Thyroid gland (tissue), 4 donors: ENCODE data around the gene DISC1. TPM values are rescaled to one million over a fixed set of nuclear protein-coding genes. Genes with fewer than 3 reads are reported as not detected.

Source experiments
- DNase-seq, 2 donors: peaks; one replicate each; pipeline ENCODE4 v3.0.0-alpha.2; 2019
- H3K27ac ChIP-seq, 3 donors: fragments of 200-600 bp; sonication (generic); 1 replicate in 2 of 3; 2 replicates in 1 of 3; pipeline ENCODE4 v1.5.1; 2016 to 2019; ENCODE audit warnings: mild to moderate bottlenecking in 1 of 3, moderate library complexity in 1 of 3
- H3K27me3 ChIP-seq: fragments of 200-600 bp; sonication (generic); one replicate; pipeline ENCODE4 v1.5.1; 2019
- H3K36me3 ChIP-seq, 2 donors: fragments of 200-600 bp; sonication (generic); one replicate each; pipeline ENCODE4 v1.5.1; 2016 to 2019
- H3K4me1 ChIP-seq, 2 donors: fragments of 200-600 bp; sonication (generic); one replicate each; pipeline ENCODE4 v1.5.1; 2017 to 2019
- H3K4me3 ChIP-seq, 3 donors: fragments of 200-600 bp; sonication (generic); replicated peaks in 1 of 3; 1 replicate in 2 of 3; 2 replicates in 1 of 3; pipeline ENCODE4 v1.5.1; 2016; ENCODE audit warnings: mild to moderate bottlenecking in 1 of 3
- H3K9me3 ChIP-seq: fragments of 200-600 bp; sonication (generic); one replicate; pipeline ENCODE4 v1.5.1; 2017
- POLR2A ChIP-seq, 2 donors: fragments of 450-650 bp; IDR thresholded peaks; one replicate each; pipeline ENCODE4 v1.6.1; 2017; ENCODE audit warnings: antibody characterized with exemption in 2 of 2, mild to moderate bottlenecking in 2 of 2, moderate library complexity in 1 of 2
- WGBS, 2 donors: methylation state at CpG; one replicate each; pipeline ENCODE4 v1.1.5; 2017; 5-methylcytosine and 5-hydroxymethylcytosine counted together
- intact Hi-C: fragments of 100-400 bp; cut with DNase I; formaldehyde crosslinking; loops from one replicate; pipeline ENCODE4 v1.15.1; 2023
- total RNA-seq, 4 donors: library from RNA; depleted of rRNA; stranded (reverse); fragments of >200 nt; gene quantifications; one replicate each; pipeline ENCODE4 v1.2.3, GENCODE V29; 2016
- TF ChIP-seq, protein P1 (sequence below), 6 experiments: fragments of 200-600 bp in 3 of 6; fragments of 450-650 bp in 3 of 6; sonication (generic) in 3 of 6; IDR thresholded peaks; one replicate each; pipeline ENCODE4 v1.5.1; 2016 to 2019; ENCODE audit warnings: antibody characterized with exemption in 6 of 6, mild to moderate bottlenecking in 2 of 6, inconsistent platforms in 1 of 6, moderate library complexity in 1 of 6

The DISC1 gene
- total RNA-seq, 4 donors from 2014 or later = 6.9 to 17.7 (median 9.8) TPM

GRCh38 chr1:231921646-231922345 is 295.2 kb downstream of the DISC1 start:
- Histone ChIP-seq H3K36me3 (no peaks in the 10 kb centered on the region), H3K4me1 (peaks cover 0 to 12% of the 10 kb centered on the region in 2 donors), H3K4me3 (no peak overlapping the region), H3K27me3 (no peaks in the 10 kb centered on the region), H3K27ac (no peak overlapping the region), H3K9me3 (no peaks in the 10 kb centered on the region)
- 95 to 96% methylated on average over 4 of the region's 4 CpGs for WGBS, 2 donors
- intact Hi-C loops = no loop called here
- DNase-seq = no peak
- TF ChIP-seq, protein P1, sequence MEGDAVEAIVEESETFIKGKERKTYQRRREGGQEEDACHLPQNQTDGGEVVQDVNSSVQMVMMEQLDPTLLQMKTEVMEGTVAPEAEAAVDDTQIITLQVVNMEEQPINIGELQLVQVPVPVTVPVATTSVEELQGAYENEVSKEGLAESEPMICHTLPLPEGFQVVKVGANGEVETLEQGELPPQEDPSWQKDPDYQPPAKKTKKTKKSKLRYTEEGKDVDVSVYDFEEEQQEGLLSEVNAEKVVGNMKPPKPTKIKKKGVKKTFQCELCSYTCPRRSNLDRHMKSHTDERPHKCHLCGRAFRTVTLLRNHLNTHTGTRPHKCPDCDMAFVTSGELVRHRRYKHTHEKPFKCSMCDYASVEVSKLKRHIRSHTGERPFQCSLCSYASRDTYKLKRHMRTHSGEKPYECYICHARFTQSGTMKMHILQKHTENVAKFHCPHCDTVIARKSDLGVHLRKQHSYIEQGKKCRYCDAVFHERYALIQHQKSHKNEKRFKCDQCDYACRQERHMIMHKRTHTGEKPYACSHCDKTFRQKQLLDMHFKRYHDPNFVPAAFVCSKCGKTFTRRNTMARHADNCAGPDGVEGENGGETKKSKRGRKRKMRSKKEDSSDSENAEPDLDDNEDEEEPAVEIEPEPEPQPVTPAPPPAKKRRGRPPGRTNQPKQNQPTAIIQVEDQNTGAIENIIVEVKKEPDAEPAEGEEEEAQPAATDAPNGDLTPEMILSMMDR (IDR thresholded peaks at IDR 0.05) = no peak

DNA sequence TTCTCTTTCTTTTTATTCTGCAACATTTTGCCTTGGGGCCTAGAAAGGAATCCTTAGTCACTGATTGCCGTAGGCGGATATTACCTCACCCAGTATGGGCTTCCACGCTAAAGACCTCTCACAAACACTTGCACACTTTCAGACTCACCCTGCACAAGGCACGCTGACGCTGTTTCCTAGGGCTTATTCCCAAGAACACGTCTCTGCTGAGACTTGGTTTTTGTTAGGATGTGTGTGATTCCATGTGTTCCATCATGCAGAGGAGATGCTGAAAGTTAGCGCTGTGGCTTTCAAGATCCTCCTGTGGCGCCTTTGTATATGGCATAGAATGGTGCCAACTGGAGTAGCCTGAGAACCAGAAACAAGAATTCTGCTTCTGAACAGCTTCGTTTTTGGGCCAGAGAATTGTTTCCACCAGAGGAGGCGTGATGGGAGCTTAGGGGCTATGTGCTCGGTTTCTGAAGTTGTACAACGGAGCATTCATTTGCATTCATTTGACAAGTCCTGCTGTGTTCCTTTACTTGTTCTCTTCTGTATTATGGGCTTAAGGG is 297.0 kb downstream of the DISC1 start:
- Histone ChIP-seq H3K27me3 (no peaks in the 10 kb centered on the region), H3K4me3 (no peak overlapping the region), H3K27ac (no peak overlapping the region), H3K36me3 (no peaks in the 10 kb centered on the region), H3K9me3 (no peaks in the 10 kb centered on the region), H3K4me1 (peaks cover 0 to 7% of the 10 kb centered on the region in 2 donors)
- DNase-seq = no peak
- intact Hi-C loops = no loop called here
- WGBS, 2 donors = 95 to 96% methylated on average over 12 of the region's 12 CpGs
- no peak for TF ChIP-seq POLR2A (IDR thresholded peaks at IDR 0.05)
- TF ChIP-seq, protein P1 (IDR thresholded peaks at IDR 0.05) = no peak

DNA sequence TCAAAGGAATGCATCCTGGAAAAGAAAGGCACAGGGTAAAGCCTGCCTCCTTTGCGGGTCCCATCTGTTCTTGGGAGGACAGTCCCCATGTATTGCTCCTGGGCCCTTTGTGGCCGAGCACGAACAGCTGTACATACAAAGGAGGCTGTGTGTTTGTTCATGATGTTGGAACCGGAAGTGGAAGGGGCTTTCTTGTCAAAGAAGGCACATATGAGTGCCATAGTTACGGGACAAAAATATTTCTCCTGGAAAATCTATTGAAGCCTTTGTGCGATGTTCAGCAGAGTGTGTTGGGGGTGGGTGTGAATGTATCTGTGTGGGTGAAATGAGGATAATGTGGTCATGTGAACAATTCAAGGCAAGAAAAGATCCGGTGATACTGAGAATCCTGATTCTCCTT is 297.6 kb downstream of the DISC1 start:
- Histone ChIP-seq H3K4me3 (no peak overlapping the region), H3K27ac (no peak overlapping the region), H3K4me1 (peaks cover 0 to 6% of the 10 kb centered on the region in 2 donors), H3K9me3 (no peaks in the 10 kb centered on the region), H3K27me3 (no peaks in the 10 kb centered on the region), H3K36me3 (no peaks in the 10 kb centered on the region)
- DNase-seq = no peak
- intact Hi-C loops = no loop called here
- no peak for TF ChIP-seq POLR2A (IDR thresholded peaks at IDR 0.05)
- TF ChIP-seq, protein P1 (IDR thresholded peaks at IDR 0.05) = no peak
- WGBS, 2 donors = 81 to 87% methylated on average over 7 of the region's 7 CpGs

DNA sequence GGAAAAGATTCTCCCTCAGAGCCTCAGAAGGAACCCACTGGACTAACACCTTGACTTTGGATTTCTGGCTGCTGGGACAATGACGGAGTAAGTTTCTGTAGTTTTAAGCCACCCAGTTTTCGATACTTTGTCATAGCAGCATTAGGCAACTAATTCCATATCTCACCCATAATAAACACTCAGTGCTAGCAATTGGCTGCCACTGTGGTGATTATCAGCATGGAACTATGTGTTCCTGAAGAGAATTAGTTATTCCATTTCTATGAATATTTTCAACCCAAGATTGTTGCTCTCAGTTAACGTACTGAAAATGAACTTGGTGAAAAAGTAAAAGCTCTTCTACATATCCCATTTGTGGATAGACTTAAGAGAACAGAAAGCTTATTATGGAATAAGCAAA is 299.3 kb downstream of the DISC1 start:
- Histone ChIP-seq H3K36me3 (no peaks in the 10 kb centered on the region), H3K27me3 (no peaks in the 10 kb centered on the region), H3K9me3 (no peaks in the 10 kb centered on the region), H3K27ac (no peak overlapping the region), H3K4me3 (no peak overlapping the region), H3K4me1 (no peaks in the 10 kb centered on the region)
- intact Hi-C loops = no loop called here
- no peak for DNase-seq
- WGBS, 2 donors = 90 to 92% methylated on average over 3 of the region's 3 CpGs
- TF ChIP-seq, protein P1 (IDR thresholded peaks at IDR 0.05) = no peak
- no peak for TF ChIP-seq POLR2A (IDR thresholded peaks at IDR 0.05)

DNA sequence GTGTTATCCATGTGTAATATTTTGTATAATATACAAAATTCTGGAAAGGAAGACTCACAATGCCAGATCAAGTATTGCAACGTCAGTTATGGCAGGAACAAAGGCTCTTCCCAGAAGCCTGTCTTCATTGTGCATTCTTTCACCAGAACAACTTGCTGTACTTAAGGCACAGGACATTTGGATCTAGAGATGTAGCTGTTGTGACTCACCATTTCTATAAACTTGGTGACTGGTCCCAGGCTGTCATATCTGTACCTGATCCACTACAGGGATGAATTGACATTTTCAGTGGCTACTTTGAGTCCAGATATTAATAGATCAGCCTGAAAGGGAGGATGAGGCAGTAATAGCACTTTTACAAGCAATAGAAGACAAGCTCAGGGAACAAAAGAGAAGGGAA is 299.8 kb downstream of the DISC1 start:
- TF ChIP-seq POLR2A (IDR thresholded peaks at IDR 0.05) = no peak
- TF ChIP-seq, protein P1 (IDR thresholded peaks at IDR 0.05) = no peak
- Histone ChIP-seq H3K4me3 (no peak overlapping the region), H3K9me3 (no peaks in the 10 kb centered on the region), H3K4me1 (no peaks in the 10 kb centered on the region), H3K27me3 (no peaks in the 10 kb centered on the region), H3K36me3 (no peaks in the 10 kb centered on the region), H3K27ac (no peak overlapping the region)
- 80 to 97% methylated on average over 1 of the region's 1 CpG for WGBS, 2 donors
- intact Hi-C loops = no loop called here
- no peak for DNase-seq
